ENCODE results near the gene ZSWIM6. TPM values are rescaled to one million over a fixed set of nuclear protein-coding genes. Genes with fewer than 3 reads are reported as not detected.

Gene ZSWIM6
- total RNA-seq, 1 donor from 2014 or later, result 20.7 TPM

DNA sequence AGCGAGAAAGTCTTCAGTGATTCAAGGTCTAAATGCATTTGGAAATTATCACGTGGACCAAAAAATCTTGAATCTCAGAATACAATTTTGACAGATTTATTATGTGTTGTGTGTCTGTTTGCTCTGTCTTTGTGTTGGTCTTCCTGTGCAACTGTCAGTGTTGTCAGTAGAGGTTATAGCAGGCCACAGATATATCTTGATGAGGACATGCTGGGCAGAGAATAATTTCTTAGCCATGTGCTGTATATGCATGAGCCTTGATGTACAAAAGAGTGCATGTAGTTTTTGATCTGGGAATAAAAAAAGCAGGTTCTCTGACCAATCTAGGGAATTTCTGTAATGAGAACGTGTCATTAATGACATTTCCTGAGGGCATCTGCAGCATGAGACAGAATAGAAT, 57.6 kb downstream of the ZSWIM6 start:
- H3K4me1 Mint-ChIP-seq (ENCODE audit: unreplicated experiment), result peaks cover 41% of the 10 kb centered on the region

DNA sequence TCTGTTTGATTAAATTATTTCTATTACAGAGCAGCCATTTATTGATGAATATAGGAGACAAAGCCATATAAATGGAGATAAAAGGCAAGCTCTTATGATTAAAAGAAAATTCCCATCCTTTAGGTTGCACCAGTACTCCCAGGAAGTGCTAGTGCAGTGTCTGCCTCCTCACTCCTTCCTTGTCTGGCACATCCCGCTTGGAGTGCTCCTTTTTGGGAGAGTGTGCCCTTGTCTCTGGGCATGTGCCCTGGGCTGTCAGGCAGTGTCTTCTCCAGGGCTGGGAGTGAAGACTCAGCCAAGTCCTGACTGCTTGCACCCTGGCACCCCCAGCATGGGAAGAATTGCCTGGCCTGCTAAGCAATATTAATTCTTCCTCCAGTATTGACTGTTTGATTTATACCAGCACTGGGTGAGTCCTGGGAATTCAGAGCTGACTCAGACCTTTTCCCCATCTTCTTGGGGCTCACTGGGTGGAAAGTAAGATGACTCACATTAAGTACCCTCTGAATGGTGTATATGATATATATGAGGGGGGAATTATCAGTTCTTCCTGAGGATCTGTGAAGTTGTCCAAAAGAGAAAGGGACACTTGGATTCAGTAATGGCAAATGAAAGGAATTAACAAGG, 62.1 kb downstream of the ZSWIM6 start:
- Mint-ChIP-seq H3K4me3 (ENCODE audit: unreplicated experiment) (no peak overlapping the region), H3K27ac (ENCODE audit: unreplicated experiment) (no peak overlapping the region), H3K4me1 (ENCODE audit: unreplicated experiment) (peaks cover 43% of the 10 kb centered on the region), H3K9me3 (ENCODE audit: unreplicated experiment) (no peaks in the 10 kb centered on the region), H3K27me3 (ENCODE audit: unreplicated experiment) (no peaks in the 10 kb centered on the region), H3K36me3 (ENCODE audit: unreplicated experiment) (peaks cover 8% of the 10 kb centered on the region)
- DNase-seq (ENCODE audit: extremely low spot score, unreplicated experiment), result no peak
- TF ChIP-seq, protein P1, sequence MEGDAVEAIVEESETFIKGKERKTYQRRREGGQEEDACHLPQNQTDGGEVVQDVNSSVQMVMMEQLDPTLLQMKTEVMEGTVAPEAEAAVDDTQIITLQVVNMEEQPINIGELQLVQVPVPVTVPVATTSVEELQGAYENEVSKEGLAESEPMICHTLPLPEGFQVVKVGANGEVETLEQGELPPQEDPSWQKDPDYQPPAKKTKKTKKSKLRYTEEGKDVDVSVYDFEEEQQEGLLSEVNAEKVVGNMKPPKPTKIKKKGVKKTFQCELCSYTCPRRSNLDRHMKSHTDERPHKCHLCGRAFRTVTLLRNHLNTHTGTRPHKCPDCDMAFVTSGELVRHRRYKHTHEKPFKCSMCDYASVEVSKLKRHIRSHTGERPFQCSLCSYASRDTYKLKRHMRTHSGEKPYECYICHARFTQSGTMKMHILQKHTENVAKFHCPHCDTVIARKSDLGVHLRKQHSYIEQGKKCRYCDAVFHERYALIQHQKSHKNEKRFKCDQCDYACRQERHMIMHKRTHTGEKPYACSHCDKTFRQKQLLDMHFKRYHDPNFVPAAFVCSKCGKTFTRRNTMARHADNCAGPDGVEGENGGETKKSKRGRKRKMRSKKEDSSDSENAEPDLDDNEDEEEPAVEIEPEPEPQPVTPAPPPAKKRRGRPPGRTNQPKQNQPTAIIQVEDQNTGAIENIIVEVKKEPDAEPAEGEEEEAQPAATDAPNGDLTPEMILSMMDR (IDR thresholded peaks at IDR 0.05), result no peak

More for the DNA sequence above, 57.6 kb downstream of the ZSWIM6 start:
- Mint-ChIP-seq H3K27me3 (ENCODE audit: unreplicated experiment) (no peaks in the 10 kb centered on the region), H3K27ac (ENCODE audit: unreplicated experiment) (no peak overlapping the region), H3K4me3 (ENCODE audit: unreplicated experiment) (no peak overlapping the region), H3K36me3 (ENCODE audit: unreplicated experiment) (peaks cover 8% of the 10 kb centered on the region), H3K9me3 (ENCODE audit: unreplicated experiment) (no peaks in the 10 kb centered on the region)
- TF ChIP-seq, protein P1 (IDR thresholded peaks at IDR 0.05), result no peak
- DNase-seq (ENCODE audit: extremely low spot score, unreplicated experiment), result no peak

DNA sequence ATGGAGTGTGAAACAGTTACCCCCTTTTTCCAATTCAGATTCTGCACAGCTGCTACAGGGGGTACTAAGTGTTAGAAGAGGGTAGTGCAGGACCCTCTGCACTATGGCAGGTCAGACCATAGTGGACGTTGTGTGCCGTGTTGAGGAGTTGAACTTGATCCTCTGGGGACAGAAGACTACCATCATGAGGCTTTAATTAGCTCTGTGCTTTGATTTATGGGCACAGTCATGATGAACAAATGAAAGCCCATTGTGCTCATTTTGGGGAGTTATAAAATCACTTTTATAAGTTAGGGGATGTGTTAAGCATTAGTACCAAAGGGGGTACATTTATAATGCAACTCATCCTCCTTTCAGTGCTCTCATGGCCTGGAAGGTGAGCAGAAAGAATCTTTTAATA, 62.7 kb downstream of the ZSWIM6 start:
- TF ChIP-seq, protein P1 (IDR thresholded peaks at IDR 0.05), result no peak
- Mint-ChIP-seq H3K36me3 (ENCODE audit: unreplicated experiment) (peaks cover 11% of the 10 kb centered on the region), H3K27me3 (ENCODE audit: unreplicated experiment) (no peaks in the 10 kb centered on the region), H3K4me3 (ENCODE audit: unreplicated experiment) (no peak overlapping the region), H3K9me3 (ENCODE audit: unreplicated experiment) (no peaks in the 10 kb centered on the region), H3K4me1 (ENCODE audit: unreplicated experiment) (peaks cover 44% of the 10 kb centered on the region), H3K27ac (ENCODE audit: unreplicated experiment) (no peak overlapping the region)
- DNase-seq (ENCODE audit: extremely low spot score, unreplicated experiment), result no peak

DNA sequence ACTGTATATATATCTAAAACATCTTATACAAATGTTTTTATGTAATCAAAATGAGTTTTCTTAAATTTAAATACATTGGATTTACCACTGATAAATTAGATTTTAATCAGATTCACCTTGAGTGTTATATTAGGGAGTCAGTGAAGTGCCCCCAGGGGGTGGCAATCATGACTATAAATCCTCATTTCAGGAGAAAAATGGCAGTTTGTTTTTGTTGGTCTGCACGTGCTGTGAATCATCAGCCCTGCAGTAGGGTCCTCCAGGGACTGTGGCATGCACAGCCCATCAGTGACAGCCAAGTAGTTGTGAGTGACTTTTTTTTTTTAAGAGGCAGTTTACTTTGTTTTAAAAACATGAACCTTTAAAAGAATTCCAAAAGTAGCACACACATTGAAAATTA, 65.2 kb downstream of the ZSWIM6 start:
- Mint-ChIP-seq H3K4me3 (ENCODE audit: unreplicated experiment) (no peak overlapping the region), H3K4me1 (ENCODE audit: unreplicated experiment) (peaks cover 55% of the 10 kb centered on the region), H3K9me3 (ENCODE audit: unreplicated experiment) (no peaks in the 10 kb centered on the region), H3K27ac (ENCODE audit: unreplicated experiment) (peak overlapping the region; percentile 14), H3K36me3 (ENCODE audit: unreplicated experiment) (peaks cover 6% of the 10 kb centered on the region), H3K27me3 (ENCODE audit: unreplicated experiment) (no peaks in the 10 kb centered on the region)
- TF ChIP-seq, protein P1 (IDR thresholded peaks at IDR 0.05), result no peak
- no peak for DNase-seq (ENCODE audit: extremely low spot score, unreplicated experiment)

DNA sequence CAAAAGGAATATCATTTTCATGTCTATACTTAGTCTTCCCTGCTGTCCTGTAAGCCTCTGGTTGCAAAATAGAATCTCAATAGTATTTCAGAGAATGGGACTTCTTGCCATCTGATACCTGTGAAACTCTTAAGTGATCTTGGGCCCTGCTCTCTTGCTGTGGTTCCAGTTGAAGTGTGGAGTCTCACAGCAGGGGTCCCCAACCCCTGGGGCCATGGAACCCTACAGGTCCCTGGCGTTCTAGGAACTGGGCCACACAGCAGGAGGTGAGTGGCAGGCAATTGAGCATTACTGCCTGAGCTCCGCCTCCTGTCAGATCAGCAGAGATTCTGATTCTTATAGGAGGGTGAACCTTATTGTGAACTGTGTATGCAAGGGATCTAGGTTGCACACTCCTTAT, 65.9 kb downstream of the ZSWIM6 start:
- H3K27me3 Mint-ChIP-seq (ENCODE audit: unreplicated experiment), result no peaks in the 10 kb centered on the region
- H3K4me1 Mint-ChIP-seq (ENCODE audit: unreplicated experiment), result peaks cover 62% of the 10 kb centered on the region
- H3K9me3 Mint-ChIP-seq (ENCODE audit: unreplicated experiment), result no peaks in the 10 kb centered on the region
- TF ChIP-seq, protein P1 (IDR thresholded peaks at IDR 0.05), result no peak
- peak overlapping the region; percentile 0 for H3K27ac Mint-ChIP-seq (ENCODE audit: unreplicated experiment)
- H3K4me3 Mint-ChIP-seq (ENCODE audit: unreplicated experiment), result no peak overlapping the region
- H3K36me3 Mint-ChIP-seq (ENCODE audit: unreplicated experiment), result peaks cover 4% of the 10 kb centered on the region
- no peak for DNase-seq (ENCODE audit: extremely low spot score, unreplicated experiment)

Data from osteocyte (in vitro differentiated cells).